SU-DHL-6 (cell line): ENCODE measurements around the gene CD109.
"Not testable (repeated sequence)": the region's sequence is repeated elsewhere in the genome, so short reads cannot be mapped to it uniquely, and the experiment has no call there.

Experiments
- H2AFZ ChIP-seq: fragments of 200-600 bp; sonication (generic); 2 replicates; pipeline ENCODE4 v1.6.1; 2014; ENCODE audit warnings: low read depth, mild to moderate bottlenecking, moderate library complexity, mixed read lengths, antibody characterized with exemption, low read length; ENCODE audit not compliant: severe bottlenecking
- H3F3A ChIP-seq: fragments of 200-600 bp; shearing (Covaris generic); 2 replicates; pipeline ENCODE4 v1.6.0; 2016; ENCODE audit warnings: antibody characterized with exemption, mild to moderate bottlenecking; ENCODE audit not compliant: insufficient read depth
- H3K27ac ChIP-seq: fragments of 200-600 bp; sonication (generic); 2 replicates; pipeline ENCODE4 v1.5.1; 2016; ENCODE audit warnings: low read depth, mild to moderate bottlenecking, low read length, moderate library complexity, mixed read lengths
- H3K27me3 ChIP-seq: fragments of 200-600 bp; sonication (generic), shearing (Covaris generic); 2 replicates; pipeline ENCODE4 v1.6.0; 2014; ENCODE audit warnings: mild to moderate bottlenecking, low read length
- H3K36me3 ChIP-seq: fragments of 200-600 bp; sonication (generic); 2 replicates; pipeline ENCODE4 v1.6.1; 2014; ENCODE audit warnings: mild to moderate bottlenecking, low read length, mixed read lengths
- H3K4me2 ChIP-seq: fragments of 300-600, 200-600 bp; shearing (Covaris generic), sonication (generic); 2 replicates; pipeline ENCODE4 v1.6.0; 2014; ENCODE audit warnings: low read length, low read depth, mild to moderate bottlenecking; ENCODE audit not compliant: poor library complexity, severe bottlenecking
- H3K4me3 ChIP-seq: fragments of 200-600 bp; sonication (generic); 2 replicates; pipeline ENCODE4 v1.5.1; 2014; ENCODE audit warnings: antibody characterized with exemption, low read length, mild to moderate bottlenecking, mixed read lengths; ENCODE audit not compliant: insufficient read depth, poor library complexity, severe bottlenecking
- H3K79me2 ChIP-seq: fragments of 200-600 bp; sonication (generic); 2 replicates; pipeline ENCODE4 v1.6.1; 2014; ENCODE audit warnings: mild to moderate bottlenecking, low read length, moderate library complexity; ENCODE audit not compliant: insufficient read depth
- H3K9ac ChIP-seq: fragments of 200-600 bp; sonication (generic); 2 replicates; pipeline ENCODE4 v1.7.0; 2014; ENCODE audit warnings: mild to moderate bottlenecking, low read length
- H3K9me2 ChIP-seq: fragments of 200-600 bp; sonication (generic); replicated peaks from 2 replicates; pipeline ENCODE4 v1.6.1; 2014; ENCODE audit warnings: low read length; ENCODE audit not compliant: insufficient read depth
- H3K9me3 ChIP-seq: fragments of 200-600 bp; sonication (generic); 2 replicates; pipeline ENCODE4 v1.6.1; 2014; ENCODE audit warnings: low read length, mixed read lengths; ENCODE audit not compliant: insufficient read depth
- H4K20me1 ChIP-seq: fragments of 200-600 bp; sonication (generic); 2 replicates; pipeline ENCODE4 v1.6.1; 2014; ENCODE audit warnings: low read depth, mild to moderate bottlenecking, antibody characterized with exemption, low read length, moderate library complexity, mixed read lengths
- CTCF ChIP-seq: fragments of 200-600 bp; sonication (generic); IDR thresholded peaks from one replicate; pipeline ENCODE4 v1.5.1; 2017; ENCODE audit warnings: antibody characterized with exemption, mild to moderate bottlenecking, low read length, moderate library complexity; ENCODE audit not compliant: insufficient read depth, poor library complexity, severe bottlenecking
- EZH2phosphoT487 ChIP-seq: fragments of 200-600 bp; sonication (generic), shearing (Covaris generic); conservative IDR thresholded peaks from 2 replicates; pipeline ENCODE4 v1.6.1; 2018; ENCODE audit warnings: mild to moderate bottlenecking, antibody characterized with exemption, low read length, moderate library complexity, mixed read lengths

The CD109 gene

GRCh38 chr6:73710948-73711347, 14.9 kb downstream of the CD109 start:
- no peaks in the 10 kb centered on the region for H3K27me3 ChIP-seq
- H3K9me2 ChIP-seq, result no peaks in the 10 kb centered on the region
- H3K4me3 ChIP-seq, result no peak overlapping the region
- H3K9ac ChIP-seq, result no peak overlapping the region
- H2AFZ ChIP-seq, result no peak overlapping the region
- H3K79me2 ChIP-seq, result no peaks in the 10 kb centered on the region
- H3K4me2 ChIP-seq, result no peak overlapping the region
- H3K9me3 ChIP-seq, result no peaks in the 10 kb centered on the region
- H3K36me3 ChIP-seq, result no peaks in the 10 kb centered on the region
- H4K20me1 ChIP-seq, result no peaks in the 10 kb centered on the region
- TF ChIP-seq EZH2phosphoT487 (no peak), CTCF (no peak)
- H3F3A ChIP-seq, result no peaks in the 10 kb centered on the region
- H3K27ac ChIP-seq, result no peak overlapping the region

- no peaks in the 10 kb centered on the region for H3F3A ChIP-seq
- H3K4me2 ChIP-seq, result no peak overlapping the region
- H3K79me2 ChIP-seq, result no peaks in the 10 kb centered on the region
These were observed 16.7 kb downstream of the CD109 start for GRCh38 chr6:73712535-73713173.

GRCh38 chr6:73713426-73714147, 17.6 kb downstream of the CD109 start:
- Histone ChIP-seq H3K79me2 (no peaks in the 10 kb centered on the region), H3K36me3 (no peaks in the 10 kb centered on the region), H3K9me2 (no peaks in the 10 kb centered on the region), H3K9me3 (no peaks in the 10 kb centered on the region), H3K4me3 (no peak overlapping the region), H2AFZ (no peak overlapping the region), H4K20me1 (no peaks in the 10 kb centered on the region), H3K27ac (no peak overlapping the region), H3K9ac (no peak overlapping the region), H3K27me3 (no peaks in the 10 kb centered on the region), H3F3A (no peaks in the 10 kb centered on the region), H3K4me2 (no peak overlapping the region)
- TF ChIP-seq CTCF, result no peak

More at GRCh38 chr6:73712535-73713173, 16.7 kb downstream of the CD109 start:
- H3K36me3 ChIP-seq, result no peaks in the 10 kb centered on the region
- H3K9me2 ChIP-seq, result no peaks in the 10 kb centered on the region
- H3K9ac ChIP-seq, result no peak overlapping the region
- no peak for TF ChIP-seq EZH2phosphoT487
- no peak overlapping the region for H3K27ac ChIP-seq
- no peaks in the 10 kb centered on the region for H3K9me3 ChIP-seq
- H3K4me3 ChIP-seq, result no peak overlapping the region
- no peak overlapping the region for H2AFZ ChIP-seq
- H3K27me3 ChIP-seq, result no peaks in the 10 kb centered on the region
- no peaks in the 10 kb centered on the region for H4K20me1 ChIP-seq

GRCh38 chr6:73715111-73715508, 19.1 kb downstream of the CD109 start:
- H3K27ac ChIP-seq, H3F3A ChIP-seq, H3K9me2 ChIP-seq, H3K4me2 ChIP-seq, H4K20me1 ChIP-seq, H3K27me3 ChIP-seq, H3K9me3 ChIP-seq, H3K4me3 ChIP-seq, H3K36me3 ChIP-seq, H3K79me2 ChIP-seq, H2AFZ ChIP-seq, H3K9ac ChIP-seq: not testable (repeated sequence)
